SK-N-SH (cell line): ENCODE results near the gene ZGRF1.

ENCODE experiments used
- CTCF ChIP-seq: fragments of 200-600 bp; sonication (generic); IDR thresholded peaks from 2 replicates; pipeline ENCODE4 v1.6.1; 2017; ENCODE audit warnings: antibody characterized with exemption, mild to moderate bottlenecking, moderate library complexity
- USF2 ChIP-seq: fragments of 150-350 bp; IDR thresholded peaks from 2 replicates; pipeline ENCODE4 v1.6.1; 2017; ENCODE audit warnings: antibody characterized with exemption, low read length, low read depth, borderline replicate concordance

- TF ChIP-seq USF2 (no peak), CTCF (no peak)
Observed at GRCh38 chr4:112674376-112674775, 37.7 kb upstream of the ZGRF1 start.
